Liver (tissue), 9 donors: Measurements from ENCODE around the gene ANKRD29. TPM values are rescaled to one million over a fixed set of nuclear protein-coding genes. Genes with fewer than 3 reads are reported as not detected.

Source experiments
- DNase-seq: peaks from one replicate; pipeline ENCODE4 v3.0.0-alpha.2; 2017; ENCODE audit warnings: low spot score
- H3K27ac ChIP-seq, 2 donors: one replicate each; pipeline ENCODE4 v1.7.0; 2013; ENCODE audit warnings: inconsistent platforms in 2 of 2, low read length in 2 of 2, control low read depth in 1 of 2, low read depth in 1 of 2, mild to moderate bottlenecking in 1 of 2
- H3K27me3 ChIP-seq, 4 donors: one replicate each; pipeline versions ENCODE4 v1.6.1 to v1.7.0; 2013; ENCODE audit warnings: low read length in 3 of 4, inconsistent platforms in 1 of 4, mild to moderate bottlenecking in 1 of 4, moderate library complexity in 1 of 4; ENCODE audit not compliant: control insufficient read depth in 4 of 4, insufficient read depth in 4 of 4
- H3K36me3 ChIP-seq, 4 donors: one replicate each; pipeline versions ENCODE4 v1.6.1 to v1.7.0; 2013; ENCODE audit warnings: low read length in 3 of 4, mild to moderate bottlenecking in 3 of 4, low read depth in 1 of 4, moderate library complexity in 1 of 4; ENCODE audit not compliant: control insufficient read depth in 4 of 4, insufficient read depth in 3 of 4
- H3K4me1 ChIP-seq, 4 donors: one replicate each; pipeline versions ENCODE4 v1.6.1 to v1.7.0; 2013; ENCODE audit warnings: low read length in 3 of 4, mild to moderate bottlenecking in 3 of 4, moderate library complexity in 1 of 4; ENCODE audit not compliant: control insufficient read depth in 4 of 4, insufficient read depth in 4 of 4
- H3K4me3 ChIP-seq, 3 donors: one replicate each; pipeline versions ENCODE4 v1.6.1 to v1.7.0; 2013; ENCODE audit warnings: low read length in 3 of 3, control low read depth in 1 of 3, low read depth in 1 of 3, mild to moderate bottlenecking in 1 of 3
- H3K9ac ChIP-seq, 2 donors: one replicate each; pipeline ENCODE4 v1.7.0; 2013; ENCODE audit warnings: low read length in 2 of 2, mild to moderate bottlenecking in 2 of 2, moderate library complexity in 2 of 2, control low read depth in 1 of 2, low read depth in 1 of 2
- H3K9me3 ChIP-seq, 4 donors: one replicate each; pipeline versions ENCODE4 v1.6.1 to v1.7.0; 2013; ENCODE audit warnings: low read length in 3 of 4; ENCODE audit not compliant: control insufficient read depth in 4 of 4
- EGR1 ChIP-seq, 2 donors: IDR thresholded peaks; 2 replicates each; pipeline ENCODE4 v1.6.1; 2016 to 2018; ENCODE audit warnings: antibody characterized with exemption in 2 of 2, low read depth in 2 of 2
- FOXA1 ChIP-seq: IDR thresholded peaks from 2 replicates; pipeline ENCODE4 v1.6.1; 2016; ENCODE audit warnings: antibody characterized with exemption
- HNF4A ChIP-seq, 2 donors: conservative IDR thresholded peaks; 2 replicates each; pipeline ENCODE4 v1.6.1; 2016; ENCODE audit warnings: antibody characterized with exemption in 2 of 2, mild to moderate bottlenecking in 2 of 2
- HNF4G ChIP-seq: IDR thresholded peaks from 2 replicates; pipeline ENCODE4 v1.6.1; 2016; ENCODE audit warnings: antibody characterized with exemption
- JUND ChIP-seq, 2 donors: IDR thresholded peaks; 2 replicates each; pipeline ENCODE4 v1.6.1; 2016; ENCODE audit warnings: antibody characterized with exemption in 2 of 2
- NR2F2 ChIP-seq: IDR thresholded peaks from 2 replicates; pipeline ENCODE4 v1.6.1; 2016; ENCODE audit warnings: antibody characterized with exemption
- RAD21 ChIP-seq, 2 donors: IDR thresholded peaks; 2 replicates each; pipeline ENCODE4 v1.6.1; 2016; ENCODE audit warnings: antibody characterized with exemption in 2 of 2, mild to moderate bottlenecking in 2 of 2
- RXRA ChIP-seq, 2 donors: IDR thresholded peaks; 2 replicates each; pipeline ENCODE4 v1.6.1; 2017 to 2018; ENCODE audit warnings: antibody characterized with exemption in 2 of 2, mild to moderate bottlenecking in 1 of 2
- YY1 ChIP-seq: IDR thresholded peaks from 2 replicates; pipeline ENCODE4 v1.6.1; 2016; ENCODE audit warnings: antibody characterized with exemption, mild to moderate bottlenecking
- WGBS: extraction: QIAGEN DNeasy Blood & Tissue Kit; methylation state at CpG from one replicate; pipeline ENCODE4 v1.1.7; 2013; 5-methylcytosine and 5-hydroxymethylcytosine counted together
- polyA plus RNA-seq, 2 donors: library from polyadenylated mRNA; stranded (reverse) in 1 of 2; unstranded in 1 of 2; fragments of 200-250 nt in 1 of 2; fragments of >200 nt in 1 of 2; fragmentation: Nextera tagmentation in 1 of 2; extraction: Ambion mirVana in 1 of 2; gene quantifications; one replicate each; pipeline versions ENCODE4 v1.2.1 to v1.2.3, GENCODE V29; 2013 to 2015
- total RNA-seq, 2 donors: library from RNA; depleted of rRNA; stranded (reverse); fragments of >200 nt; gene quantifications; one replicate each; pipeline ENCODE4 v1.2.3, GENCODE V29; 2014
- TF ChIP-seq, protein P1 (sequence below): fragments of 150-350 bp; IDR thresholded peaks from 2 replicates; pipeline ENCODE4 v1.5.1; 2017; ENCODE audit warnings: improper control_type of control experiment, low read depth, low read length; ENCODE audit not compliant: missing input control
- TF ChIP-seq, protein P2 (sequence below): IDR thresholded peaks from 2 replicates; pipeline ENCODE4 v1.6.1; 2016; ENCODE audit warnings: antibody characterized with exemption
- TF ChIP-seq, protein P3 (sequence below): IDR thresholded peaks from 2 replicates; pipeline ENCODE4 v1.6.1; 2016; ENCODE audit warnings: antibody characterized with exemption, mild to moderate bottlenecking
- donor health status: healthy.
- donor health status: healthy.
- donor health status: healthy.
- donor health status: healthy.
- donor health status: healthy.

ANKRD29 gene
- total and polyA plus RNA-seq, 4 donors: 0.14 to 0.50 (median 0.33) TPM

DNA sequence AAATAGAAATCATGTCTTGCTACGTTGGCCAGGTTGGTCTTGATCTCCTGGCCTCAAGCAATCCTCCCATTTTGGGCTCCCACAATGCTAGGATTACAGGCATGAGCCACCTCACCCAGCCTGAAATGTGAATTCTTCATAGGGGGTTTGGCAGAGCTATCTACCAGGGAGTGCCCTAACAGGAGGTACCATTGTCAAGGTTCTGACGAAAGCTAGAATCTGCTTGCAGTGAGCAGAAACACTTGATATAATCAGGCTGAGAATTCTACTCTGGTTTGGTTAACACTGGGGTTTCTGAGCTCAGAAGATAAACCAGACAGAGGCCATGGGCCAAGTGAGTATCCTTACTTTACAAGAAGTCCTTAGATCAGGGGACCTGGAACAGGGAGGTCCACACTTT lies 19.3 kb upstream of the ANKRD29 start:
- 88% methylated on average over 2 of the region's 2 CpGs for WGBS
- TF ChIP-seq FOXA1: no peak
- TF ChIP-seq RAD21 (IDR thresholded peaks at IDR 0.05): no peak
- TF ChIP-seq EGR1 (IDR thresholded peaks at IDR 0.05; ENCODE audit: low read depth in 2 of 2): no peak
- TF ChIP-seq, protein P1, sequence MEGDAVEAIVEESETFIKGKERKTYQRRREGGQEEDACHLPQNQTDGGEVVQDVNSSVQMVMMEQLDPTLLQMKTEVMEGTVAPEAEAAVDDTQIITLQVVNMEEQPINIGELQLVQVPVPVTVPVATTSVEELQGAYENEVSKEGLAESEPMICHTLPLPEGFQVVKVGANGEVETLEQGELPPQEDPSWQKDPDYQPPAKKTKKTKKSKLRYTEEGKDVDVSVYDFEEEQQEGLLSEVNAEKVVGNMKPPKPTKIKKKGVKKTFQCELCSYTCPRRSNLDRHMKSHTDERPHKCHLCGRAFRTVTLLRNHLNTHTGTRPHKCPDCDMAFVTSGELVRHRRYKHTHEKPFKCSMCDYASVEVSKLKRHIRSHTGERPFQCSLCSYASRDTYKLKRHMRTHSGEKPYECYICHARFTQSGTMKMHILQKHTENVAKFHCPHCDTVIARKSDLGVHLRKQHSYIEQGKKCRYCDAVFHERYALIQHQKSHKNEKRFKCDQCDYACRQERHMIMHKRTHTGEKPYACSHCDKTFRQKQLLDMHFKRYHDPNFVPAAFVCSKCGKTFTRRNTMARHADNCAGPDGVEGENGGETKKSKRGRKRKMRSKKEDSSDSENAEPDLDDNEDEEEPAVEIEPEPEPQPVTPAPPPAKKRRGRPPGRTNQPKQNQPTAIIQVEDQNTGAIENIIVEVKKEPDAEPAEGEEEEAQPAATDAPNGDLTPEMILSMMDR: no peak
- H3K27me3 ChIP-seq: peaks cover 0 to 6% (median 2%) of the 10 kb centered on the region in 4 donors

DNA sequence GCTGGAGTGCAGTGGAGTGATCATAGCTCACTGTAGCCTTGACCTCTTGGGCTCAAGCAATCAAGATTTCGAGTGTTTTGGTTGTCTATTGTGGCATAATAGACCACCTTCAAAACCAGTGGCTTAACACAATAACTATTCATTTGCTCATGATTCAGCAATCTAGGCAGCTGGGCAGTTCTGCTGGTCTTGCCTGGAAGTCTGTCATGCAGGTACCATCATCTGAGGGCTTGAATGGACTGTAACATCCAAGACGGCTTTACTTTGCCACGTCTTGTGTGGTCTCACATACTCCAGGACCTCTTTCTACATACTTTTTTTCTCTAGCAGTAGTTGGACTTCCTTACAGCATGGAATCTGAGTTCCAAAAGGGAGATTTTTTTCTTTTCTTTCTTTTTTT lies 13.2 kb upstream of the ANKRD29 start:
- no peaks in the 10 kb centered on the region for H3K9me3 ChIP-seq
- WGBS: 81% methylated on average over 3 of the region's 3 CpGs
- DNase-seq: no peak
- H3K9ac ChIP-seq: no peak overlapping the region
- H3K27ac ChIP-seq: no peak overlapping the region
- H3K36me3 ChIP-seq: no peaks in the 10 kb centered on the region
- H3K4me1 ChIP-seq: no peaks in the 10 kb centered on the region
- TF ChIP-seq YY1 (no peak), RXRA (IDR thresholded peaks at IDR 0.05) (no peak), NR2F2 (no peak), HNF4A (conservative IDR thresholded peaks at IDR 0.05) (no peak), EGR1 (IDR thresholded peaks at IDR 0.05; ENCODE audit: low read depth in 2 of 2) (no peak), JUND (IDR thresholded peaks at IDR 0.05) (no peak), HNF4G (no peak)
- TF ChIP-seq, protein P2, sequence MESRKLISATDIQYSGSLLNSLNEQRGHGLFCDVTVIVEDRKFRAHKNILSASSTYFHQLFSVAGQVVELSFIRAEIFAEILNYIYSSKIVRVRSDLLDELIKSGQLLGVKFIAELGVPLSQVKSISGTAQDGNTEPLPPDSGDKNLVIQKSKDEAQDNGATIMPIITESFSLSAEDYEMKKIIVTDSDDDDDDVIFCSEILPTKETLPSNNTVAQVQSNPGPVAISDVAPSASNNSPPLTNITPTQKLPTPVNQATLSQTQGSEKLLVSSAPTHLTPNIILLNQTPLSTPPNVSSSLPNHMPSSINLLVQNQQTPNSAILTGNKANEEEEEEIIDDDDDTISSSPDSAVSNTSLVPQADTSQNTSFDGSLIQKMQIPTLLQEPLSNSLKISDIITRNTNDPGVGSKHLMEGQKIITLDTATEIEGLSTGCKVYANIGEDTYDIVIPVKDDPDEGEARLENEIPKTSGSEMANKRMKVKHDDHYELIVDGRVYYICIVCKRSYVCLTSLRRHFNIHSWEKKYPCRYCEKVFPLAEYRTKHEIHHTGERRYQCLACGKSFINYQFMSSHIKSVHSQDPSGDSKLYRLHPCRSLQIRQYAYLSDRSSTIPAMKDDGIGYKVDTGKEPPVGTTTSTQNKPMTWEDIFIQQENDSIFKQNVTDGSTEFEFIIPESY: no peak
- TF ChIP-seq, protein P1: no peak
- TF ChIP-seq, protein P3, sequence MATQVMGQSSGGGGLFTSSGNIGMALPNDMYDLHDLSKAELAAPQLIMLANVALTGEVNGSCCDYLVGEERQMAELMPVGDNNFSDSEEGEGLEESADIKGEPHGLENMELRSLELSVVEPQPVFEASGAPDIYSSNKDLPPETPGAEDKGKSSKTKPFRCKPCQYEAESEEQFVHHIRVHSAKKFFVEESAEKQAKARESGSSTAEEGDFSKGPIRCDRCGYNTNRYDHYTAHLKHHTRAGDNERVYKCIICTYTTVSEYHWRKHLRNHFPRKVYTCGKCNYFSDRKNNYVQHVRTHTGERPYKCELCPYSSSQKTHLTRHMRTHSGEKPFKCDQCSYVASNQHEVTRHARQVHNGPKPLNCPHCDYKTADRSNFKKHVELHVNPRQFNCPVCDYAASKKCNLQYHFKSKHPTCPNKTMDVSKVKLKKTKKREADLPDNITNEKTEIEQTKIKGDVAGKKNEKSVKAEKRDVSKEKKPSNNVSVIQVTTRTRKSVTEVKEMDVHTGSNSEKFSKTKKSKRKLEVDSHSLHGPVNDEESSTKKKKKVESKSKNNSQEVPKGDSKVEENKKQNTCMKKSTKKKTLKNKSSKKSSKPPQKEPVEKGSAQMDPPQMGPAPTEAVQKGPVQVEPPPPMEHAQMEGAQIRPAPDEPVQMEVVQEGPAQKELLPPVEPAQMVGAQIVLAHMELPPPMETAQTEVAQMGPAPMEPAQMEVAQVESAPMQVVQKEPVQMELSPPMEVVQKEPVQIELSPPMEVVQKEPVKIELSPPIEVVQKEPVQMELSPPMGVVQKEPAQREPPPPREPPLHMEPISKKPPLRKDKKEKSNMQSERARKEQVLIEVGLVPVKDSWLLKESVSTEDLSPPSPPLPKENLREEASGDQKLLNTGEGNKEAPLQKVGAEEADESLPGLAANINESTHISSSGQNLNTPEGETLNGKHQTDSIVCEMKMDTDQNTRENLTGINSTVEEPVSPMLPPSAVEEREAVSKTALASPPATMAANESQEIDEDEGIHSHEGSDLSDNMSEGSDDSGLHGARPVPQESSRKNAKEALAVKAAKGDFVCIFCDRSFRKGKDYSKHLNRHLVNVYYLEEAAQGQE: no peak
- no peak overlapping the region for H3K4me3 ChIP-seq
- peaks cover 0 to 4% (median 0%) of the 10 kb centered on the region in 4 donors for H3K27me3 ChIP-seq

More for the DNA sequence above, 19.3 kb upstream of the ANKRD29 start:
- no peaks in the 10 kb centered on the region for H3K4me1 ChIP-seq
- DNase-seq: no peak
- no peaks in the 10 kb centered on the region for H3K36me3 ChIP-seq
- no peak overlapping the region for H3K9ac ChIP-seq
- H3K9me3 ChIP-seq: no peaks in the 10 kb centered on the region
- H3K27ac ChIP-seq: no peak overlapping the region
- no peak overlapping the region for H3K4me3 ChIP-seq
